Suppressor macrophage treated with lipopolysaccharide for 1 hour (primary cell): ENCODE measurements around the gene KIF26A.

ENCODE experiments used
- DNase-seq, 3 donors: peaks; one replicate each; pipeline ENCODE4 v3.0.0-alpha.2; 2020 to 2022

Gene KIF26A

DNA sequence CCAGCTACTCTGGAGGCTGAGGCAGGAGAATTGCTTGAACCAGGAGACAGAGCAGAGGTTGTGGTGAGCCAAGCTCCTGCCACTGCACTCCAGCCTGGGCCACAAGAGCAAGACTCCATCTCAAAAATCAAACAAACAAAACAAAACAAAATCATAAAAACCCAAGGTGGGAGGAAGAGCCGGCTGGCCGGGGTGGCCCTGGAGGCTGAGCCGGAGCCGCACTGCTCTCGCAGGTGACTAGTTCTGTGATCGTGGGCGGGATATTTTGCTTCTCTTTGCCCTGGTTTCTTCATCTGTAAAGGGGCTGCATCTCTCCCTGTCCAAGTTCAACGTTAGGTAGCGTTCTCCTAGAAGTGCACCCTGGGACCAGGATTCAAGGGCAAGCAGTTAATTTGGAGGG, 73.4 kb downstream of the KIF26A start:
- no peak for DNase-seq

DNA sequence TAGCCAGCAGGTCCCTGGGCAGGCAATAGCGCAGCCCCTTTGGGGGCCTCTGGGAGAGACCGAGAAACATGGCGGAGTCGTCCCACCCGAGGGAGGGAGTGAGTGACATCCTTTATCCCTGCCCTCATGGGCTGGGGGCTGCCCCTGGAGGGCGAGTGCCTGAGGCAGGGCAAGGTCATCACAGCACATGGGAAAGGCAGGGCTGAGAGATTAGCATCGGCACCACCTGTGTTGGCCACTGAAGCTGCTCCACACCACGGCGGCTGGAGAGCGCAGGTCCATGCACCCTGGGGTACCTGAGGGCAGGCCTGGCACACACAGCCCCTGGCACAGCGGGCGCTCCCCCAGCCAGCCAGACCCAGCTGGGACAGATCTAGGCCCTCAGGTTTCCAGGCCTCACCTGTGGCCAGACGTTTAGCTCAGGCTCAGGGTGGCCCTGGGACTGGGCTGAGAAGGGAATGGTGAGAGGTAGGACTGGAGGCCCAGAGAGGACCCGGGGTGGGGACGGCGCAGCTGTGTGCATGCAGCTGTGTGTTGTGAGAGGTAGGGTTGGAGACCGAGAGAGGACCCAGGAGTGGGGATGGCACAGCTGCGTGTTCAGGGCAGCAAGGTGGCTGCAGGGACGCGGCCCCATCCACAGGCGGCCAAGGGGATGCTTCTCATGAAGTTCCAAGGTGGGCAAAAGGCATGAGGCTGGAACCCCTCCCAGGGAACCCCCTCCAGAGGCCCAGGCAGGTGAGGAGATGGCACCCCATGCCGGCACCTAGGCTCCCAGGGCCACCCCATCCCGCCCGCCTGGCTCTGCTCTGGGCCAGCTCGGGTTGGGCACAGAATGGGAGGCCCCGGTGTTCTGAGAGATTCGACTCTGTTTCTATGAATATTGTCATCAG, 74.1 kb downstream of the KIF26A start:
- no peak for DNase-seq

DNA sequence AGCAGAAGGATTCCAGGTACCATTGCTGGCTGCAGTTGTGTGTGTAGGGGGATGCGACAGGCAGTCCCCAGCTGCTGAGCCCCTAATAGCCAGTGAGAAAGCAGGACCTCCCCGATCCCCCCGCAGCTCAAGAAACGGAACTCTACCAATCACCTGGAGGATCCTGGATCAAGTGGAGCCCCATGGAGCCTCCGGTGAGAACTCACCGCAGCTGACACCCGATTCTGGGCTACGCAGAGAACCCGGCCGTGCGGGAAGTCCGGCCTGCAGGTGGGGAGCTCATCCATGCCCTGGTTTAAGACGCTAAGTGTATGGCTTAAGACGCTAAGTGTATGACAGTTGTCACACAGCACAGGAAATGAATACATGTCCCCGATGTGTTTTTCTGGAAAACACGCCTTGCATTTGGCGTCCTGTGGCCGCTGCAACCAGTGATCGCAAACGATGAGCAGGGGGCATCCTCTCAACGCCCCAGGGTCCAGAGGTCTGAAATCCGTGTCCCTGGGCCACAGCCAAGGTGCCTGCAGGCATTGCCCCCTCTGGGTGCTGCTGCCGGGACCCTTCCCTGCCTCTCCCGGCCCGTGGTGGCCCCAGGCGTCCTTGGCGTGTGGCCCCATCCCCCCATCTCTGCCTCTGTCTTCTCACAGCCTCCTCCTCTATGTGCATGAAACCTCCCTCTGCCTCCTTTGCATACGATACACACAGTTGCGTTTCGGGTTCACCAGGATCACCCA, 75.1 kb downstream of the KIF26A start:
- DNase-seq: no peak

DNA sequence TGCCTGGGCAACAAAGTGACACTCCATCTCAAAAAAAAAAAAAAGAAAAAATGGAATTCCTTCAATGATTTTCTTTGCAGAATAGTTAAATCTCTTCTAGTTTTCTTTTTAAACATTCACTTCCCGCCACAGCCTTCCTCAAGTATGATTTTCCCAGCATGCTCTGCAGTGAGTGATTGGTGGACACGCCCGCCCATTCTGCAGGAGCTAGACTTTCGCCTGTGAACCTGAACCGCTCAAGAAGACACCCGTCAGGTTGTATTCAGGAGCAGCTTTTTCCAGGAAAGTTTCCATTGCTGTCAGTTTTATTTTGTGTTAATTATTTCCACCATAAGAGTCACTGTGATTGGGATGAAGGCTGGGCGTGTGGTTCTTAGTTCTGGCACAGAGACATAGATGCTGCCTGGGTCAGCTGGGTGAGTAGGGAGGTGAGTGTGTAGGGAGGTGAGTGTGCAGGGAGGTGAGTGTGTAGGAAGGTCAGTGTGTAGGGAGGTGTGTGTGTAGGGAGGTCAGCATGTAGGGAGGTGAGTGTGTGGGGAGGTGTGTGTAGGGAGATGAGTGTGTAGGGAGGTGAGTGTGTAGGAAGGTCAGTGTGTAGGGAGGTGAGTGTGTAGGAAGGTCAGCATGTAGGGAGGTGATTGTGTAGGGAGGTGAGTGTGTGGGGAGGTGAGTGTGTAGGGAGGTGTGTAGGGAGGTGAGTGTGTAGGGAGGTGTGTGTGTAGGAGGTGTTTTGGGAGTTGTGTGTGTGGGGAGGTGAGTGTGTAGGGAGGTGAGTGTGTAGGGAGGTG, 76.2 kb downstream of the KIF26A start:
- DNase-seq: no peak

DNA sequence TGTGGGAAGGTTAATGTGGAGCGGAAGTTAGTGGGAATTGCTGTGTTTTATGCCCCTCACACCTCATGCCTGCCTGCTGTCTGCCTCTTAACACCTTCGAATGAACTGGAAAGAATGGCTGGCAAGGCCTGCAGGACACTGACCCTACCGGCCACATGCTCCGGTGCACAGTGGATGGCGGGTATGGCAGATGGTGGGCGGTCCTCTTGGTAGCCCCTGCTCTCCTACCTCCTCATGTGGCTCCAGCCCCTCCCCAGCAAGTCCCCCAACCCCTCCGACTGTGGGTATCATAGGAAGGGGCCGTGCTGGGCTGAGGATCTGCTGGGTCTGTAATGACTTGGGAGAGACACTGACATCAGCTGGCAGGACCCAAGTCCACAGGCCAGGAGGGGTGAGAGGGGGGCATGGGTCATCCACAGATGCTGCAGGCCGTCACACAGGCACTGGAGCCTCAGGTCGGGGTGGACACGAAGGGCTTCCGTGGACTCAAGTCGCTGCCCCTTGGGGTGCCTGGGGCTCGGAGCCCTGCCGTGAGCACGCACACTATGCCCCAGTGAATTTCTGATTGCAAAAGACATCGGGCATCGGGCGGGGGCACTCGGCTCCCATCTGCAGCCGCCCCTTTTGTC, 77.4 kb downstream of the KIF26A start:
- no peak for DNase-seq

DNA sequence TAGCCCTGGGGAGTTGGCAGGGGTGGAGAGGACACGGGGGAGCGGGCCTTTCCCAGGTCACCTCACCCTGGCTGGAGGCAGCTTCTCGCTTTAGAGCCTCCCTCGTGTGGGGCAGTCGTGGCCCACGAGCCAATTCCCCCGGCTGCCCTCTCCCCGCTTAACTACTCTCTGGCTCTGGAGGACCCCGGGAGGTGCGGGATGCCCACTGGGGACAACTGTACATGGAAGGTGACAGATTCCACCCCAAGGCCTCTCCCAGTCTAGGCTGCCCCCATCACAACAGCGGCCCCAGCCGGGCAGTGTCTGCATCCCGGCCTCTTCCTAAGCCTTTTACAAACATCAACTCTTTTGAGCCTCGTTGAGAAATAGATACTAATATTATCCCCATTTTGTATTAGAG, 78.1 kb downstream of the KIF26A start:
- no peak for DNase-seq

DNA sequence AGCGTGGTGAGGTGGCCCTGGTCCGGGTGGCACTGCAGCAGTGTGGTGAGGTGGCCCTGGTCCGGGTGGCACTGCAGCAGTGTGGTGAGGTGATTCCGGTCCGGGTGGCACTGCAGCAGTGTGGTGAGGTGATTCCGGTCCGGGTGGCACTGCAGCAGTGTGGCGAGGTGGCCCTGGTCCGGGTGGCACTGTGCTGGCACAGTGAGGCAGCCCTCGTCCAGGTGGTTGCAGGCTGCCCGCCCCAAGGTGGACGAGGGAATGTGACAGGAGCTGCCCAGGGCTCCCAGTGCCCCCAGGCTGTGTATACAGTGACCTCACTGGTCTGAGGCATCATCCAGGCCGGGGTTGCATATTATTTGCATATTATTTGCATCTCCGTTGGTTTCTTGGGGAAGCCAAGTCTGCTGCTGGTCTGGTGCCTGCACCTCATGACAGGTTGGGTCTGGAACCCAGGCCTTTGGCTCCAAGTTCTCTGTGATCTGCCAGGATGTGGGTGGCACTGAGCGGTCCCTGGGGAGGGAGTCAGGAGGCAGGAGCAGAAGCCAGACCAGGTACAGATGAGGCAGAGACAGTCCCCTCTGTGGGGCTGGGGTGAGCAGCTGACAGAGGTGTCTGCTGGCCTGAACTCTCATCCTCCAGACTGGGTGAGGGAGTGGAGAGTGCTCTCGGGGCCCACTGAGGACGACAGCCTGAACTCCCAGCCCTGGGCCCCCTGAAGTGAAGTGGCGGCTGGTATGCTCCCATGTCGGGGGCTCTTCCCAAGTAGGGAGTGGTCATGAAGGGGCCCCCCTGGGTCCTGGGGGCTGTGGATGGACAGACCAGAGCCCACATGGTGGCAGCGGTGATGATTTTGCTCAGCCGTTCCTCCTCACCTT, 79.3 kb downstream of the KIF26A start:
- DNase-seq: no peak

DNA sequence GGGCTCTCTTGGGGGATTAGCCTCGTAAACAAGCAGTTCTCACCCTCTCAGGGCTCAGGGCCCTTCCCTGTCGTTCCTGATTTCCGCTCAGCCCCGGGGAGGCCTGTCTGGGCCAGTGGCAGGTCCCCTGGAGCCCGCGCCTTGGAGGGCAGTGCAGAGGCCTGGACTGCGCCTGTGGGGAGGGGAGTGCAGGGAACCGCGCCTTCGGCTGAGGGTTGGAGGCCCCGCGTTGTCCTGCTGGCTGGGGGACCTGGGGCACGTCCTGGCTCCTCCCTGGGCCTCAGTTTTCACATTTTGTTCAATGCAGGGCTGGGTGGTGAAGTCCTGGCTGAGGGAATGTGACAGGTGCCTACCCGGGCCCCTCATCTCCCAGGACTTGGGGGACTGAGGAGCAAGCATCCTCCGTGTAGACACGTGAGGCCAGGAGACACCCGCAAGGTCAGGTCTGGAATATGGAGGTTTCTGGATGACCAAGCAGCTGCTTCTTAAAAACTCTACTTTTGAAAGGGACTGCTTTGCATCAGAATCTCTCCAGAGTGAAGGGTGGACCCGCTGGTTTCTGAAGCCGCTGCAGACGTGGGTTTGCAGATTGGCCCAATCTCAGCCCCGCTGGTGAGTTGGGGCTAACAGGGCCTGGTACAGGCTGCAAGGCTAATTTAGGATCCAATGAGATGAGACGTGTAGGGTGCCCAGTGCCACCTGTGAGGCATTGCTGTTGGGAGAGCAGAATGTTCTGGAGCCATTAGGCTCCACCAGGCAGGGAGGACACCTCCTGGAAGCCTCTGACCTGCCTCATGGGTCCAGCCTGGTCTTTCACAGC, 80.2 kb downstream of the KIF26A start:
- no peak for DNase-seq

DNA sequence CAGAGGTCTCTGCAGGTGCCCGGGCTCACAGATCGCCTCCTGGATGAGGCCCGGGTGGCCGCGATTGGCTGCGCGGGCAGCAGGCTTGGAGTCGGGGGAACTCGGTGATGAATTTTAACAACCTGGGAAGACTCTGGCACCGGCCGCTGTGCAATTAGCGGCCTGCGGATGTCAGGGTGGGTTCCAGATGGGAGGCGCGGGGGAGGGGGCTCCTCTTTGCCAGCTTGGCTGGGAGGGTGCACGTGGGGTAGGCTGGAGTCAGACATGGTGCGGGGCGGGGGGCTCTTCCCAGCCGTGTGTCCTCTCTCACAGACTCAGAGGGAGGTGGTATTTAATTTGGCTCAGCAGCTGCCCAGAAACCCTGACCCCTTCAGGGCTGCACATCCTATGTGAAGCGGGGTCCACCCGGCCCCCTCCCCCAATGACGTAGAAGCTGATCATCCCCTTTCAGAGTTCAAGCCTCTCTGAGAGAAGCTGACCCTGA, 81.4 kb downstream of the KIF26A start:
- no peak for DNase-seq

DNA sequence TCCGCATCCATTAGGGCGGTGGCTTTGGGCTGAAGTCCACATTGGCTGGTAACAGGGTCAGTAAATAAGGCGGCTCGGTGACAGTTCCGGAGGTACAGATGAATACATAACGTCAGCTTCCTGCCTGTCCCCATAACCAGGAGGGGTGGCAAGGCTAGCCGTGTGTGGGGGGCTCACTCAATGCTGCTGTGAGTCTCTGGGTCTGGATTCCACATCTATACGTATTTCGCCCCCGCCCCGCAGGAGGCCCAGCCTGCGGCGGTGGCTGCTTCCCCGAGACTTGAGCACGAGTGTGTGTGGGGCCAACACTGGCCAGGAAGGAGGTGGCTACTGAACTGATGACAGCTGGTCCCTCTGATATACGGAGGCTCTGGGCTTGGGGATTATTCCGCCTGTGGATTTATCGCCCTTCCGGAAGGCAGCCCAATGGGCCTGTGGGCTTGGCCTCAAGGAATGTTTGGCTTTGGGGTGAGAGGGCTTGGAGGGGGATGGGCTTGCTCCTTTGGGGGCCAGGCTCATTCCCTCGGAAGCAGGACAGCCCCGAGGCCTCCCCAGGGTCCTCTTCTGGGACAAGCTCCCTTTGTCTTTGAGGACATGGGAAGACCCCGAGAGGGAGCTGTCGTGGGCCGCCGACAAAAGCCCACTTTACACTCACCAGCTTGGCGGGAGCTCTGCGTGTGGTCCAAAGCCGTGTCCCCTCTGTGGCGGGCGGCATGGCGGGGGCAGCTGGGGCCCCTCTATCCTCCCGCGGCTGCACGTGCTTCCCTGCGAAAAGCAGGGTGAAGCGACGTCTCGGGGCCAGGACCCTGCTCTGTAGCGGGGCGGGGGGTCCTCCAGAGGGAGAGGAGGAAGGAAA, 82.1 kb downstream of the KIF26A start:
- no peak for DNase-seq

DNA sequence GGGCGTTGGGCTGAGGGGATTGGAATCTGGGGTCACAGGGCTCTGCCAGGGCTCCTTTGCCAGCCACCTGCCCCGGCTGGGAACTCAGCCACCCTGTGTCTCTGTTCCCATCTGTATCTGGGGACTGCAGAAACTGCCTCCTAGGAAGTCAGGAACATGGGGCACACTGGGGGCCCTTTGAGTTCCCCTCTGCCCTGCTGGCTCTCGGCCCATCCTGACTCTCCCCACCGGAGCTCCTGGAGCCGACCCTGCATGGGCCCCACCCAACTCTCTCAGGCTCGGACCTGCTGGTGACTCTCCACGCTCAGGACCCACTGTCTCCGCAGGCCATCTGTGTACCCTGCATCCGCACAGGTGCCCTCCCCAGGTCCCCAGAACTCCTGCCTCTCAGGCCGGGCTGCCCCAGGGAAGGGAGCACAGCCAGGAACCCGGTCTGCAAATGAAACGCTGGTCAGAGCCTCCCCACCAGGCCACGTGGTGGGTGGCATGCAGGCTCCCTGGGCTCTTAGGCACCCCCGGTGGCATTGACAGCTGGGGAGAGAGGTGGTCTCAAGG, 82.8 kb downstream of the KIF26A start:
- DNase-seq: no peak

DNA sequence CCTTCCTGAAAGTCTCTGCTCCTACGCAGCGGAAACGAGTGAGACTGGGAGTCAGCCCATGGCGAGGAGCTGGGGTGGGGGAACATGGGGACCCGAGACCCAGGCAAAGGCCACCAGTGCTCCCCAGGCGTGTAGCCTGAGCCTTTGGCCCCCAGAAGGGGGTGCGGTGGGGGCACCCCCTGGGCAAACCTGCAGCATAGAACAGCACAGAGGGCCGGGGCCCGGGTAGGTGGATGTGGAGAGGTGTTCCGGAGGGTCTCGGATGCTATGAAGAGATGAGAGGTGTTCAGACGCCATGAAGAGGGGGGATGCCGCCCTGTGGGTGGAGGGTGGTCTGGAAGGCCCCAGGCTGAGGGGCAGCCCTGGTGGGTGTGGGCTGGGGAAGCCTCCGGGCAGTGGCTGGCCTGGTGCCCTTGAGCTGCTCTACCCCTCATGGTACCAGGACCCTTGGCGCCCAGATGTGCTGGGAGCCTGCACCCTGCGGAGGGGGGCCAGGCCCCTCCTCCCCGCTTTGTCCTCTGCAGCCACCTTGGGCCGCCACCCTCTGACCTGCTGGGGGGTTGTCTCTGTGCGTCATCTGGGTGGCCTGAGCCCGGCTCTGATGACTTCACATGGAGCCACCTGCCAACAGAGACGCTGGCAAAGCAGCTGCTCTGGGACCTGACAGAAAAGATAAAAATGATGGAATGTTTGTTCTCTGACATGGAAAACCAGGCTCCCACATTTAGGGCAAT, 83.4 kb downstream of the KIF26A start:
- no peak for DNase-seq

DNA sequence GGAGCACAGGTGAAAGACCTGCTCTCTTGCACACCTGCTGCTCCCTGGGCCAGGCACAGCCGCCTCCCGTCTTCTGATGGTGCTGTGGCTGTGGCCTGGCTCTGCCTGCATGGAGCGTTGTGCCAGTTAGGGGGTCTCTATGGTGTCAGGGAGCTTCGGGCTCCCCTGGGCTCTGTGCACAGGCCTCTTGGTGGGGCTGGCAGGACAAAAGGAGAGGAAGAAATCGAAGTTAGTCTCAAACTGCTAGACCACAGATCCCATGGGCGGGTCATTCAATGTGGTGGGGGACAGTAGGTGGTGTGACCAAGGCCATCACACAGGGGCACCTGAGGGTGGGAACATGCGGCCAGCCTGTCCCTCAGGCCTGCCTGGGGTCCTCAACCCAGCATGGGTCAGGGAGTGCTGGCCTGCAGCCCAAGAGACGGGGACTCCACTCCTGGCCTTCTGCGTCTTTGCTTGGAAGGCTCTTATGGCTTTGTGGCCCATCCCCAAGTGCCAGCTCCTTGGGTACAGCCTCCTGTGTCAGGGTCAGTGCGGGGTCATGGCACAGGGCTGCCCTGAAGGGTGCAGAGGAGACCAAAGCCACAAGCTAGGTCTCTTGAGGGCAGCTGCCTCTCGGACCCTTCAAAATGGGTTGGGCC, 84.1 kb downstream of the KIF26A start:
- DNase-seq: no peak

DNA sequence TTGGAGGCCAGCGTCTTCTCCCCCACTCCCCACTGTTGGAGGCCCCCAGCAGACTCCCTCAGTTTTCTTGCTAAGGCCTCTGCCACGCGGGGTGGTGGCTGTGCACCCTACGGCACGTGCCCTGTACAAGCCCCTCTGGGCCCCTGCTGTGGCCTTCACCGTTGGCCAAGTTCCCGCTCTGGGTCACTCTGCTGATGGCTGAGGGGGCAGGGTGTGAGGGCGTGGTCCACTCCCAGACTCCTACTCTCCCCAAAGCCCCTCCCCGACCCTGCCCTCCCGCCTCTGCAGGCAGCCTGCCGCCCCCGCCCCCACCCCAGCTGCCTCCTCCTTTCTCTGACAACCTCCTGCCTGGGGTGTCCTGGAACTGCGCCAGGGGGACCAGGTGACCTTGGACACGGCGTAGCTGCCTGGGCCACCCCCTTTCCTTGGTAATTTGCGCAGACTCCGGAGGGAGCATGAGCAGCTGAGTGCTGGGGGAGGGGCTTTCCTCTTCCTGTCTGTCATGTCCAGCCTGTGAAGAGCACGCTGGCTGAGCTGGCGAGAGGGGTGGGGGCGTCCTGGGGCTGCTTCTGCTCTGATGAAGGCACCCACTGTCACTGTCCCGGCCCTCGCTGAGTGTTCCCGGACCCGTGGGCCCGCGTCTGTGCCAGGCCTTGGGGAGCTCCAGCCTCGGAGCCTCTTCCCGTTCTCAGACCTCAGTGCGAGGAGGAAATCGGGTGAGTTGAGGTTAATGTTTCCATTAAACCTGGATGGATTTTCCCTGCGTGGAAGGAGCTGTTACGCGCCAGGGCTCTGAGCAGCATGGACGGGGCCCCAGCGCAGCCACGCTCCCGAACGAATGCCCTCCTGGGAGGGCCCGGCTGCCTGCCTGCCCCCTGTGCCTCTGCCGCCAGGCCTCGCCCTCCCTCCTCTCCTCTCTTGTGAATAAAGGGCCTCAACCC, 85.0 kb downstream of the KIF26A start:
- DNase-seq: no peak

DNA sequence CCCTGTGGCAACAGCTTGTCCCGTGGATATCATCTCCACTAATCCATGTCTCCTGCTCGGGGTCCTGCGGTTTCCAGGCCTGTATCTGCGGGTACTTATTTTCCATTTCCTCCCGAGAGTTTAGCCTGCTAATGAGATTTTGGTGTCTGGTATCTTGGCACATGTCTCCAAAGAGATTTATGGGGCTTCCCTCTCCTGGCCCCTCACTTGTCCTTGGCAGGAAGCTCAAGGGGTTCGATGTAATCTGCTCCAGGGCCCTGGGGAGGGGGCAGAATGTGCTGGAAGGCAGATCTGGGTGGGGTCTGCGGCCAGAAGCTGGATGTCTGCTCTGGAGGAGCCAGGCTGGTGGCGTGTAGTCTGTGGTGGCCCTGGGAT, 85.7 kb downstream of the KIF26A start:
- DNase-seq: no peak

DNA sequence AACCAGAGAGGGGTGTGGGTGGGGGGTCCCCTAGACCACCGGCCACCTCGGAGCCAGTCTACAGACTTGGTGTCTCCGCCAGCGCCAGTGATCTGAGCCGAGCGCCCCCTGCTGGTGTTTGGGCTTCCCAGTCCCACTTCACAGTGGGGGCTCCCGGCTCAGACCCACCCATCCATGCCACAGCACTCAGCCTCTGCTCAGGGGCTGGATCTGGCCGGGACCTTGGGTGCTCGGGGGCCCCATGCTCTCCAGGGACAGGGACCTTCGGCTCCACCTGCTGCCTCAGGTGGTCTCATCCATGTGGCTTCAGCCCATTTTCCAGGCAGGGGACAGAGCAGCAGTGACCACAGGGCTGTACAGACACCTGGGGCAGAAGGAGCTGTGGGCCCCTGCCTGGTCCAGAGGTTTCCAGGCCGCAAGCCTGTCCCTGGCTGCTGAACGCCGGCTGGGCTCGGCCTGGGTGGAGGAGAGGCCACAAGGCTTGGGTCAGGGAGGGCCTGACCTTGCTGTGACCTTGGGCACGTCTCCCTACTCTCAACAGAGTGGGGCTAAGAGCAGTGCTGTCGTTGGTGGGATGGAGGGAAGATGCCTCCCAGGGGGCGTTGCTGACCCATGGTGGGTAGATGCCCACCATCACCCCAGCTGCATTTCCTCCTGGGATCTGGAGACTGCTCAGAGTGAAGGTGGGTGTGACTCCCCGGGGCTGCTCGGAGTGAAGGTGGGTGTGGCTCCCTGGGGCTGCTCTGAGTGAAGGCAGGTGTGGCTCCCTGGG, 86.3 kb downstream of the KIF26A start:
- peak; percentile 33 to 61 (median 46) for DNase-seq
